ENCODE measurements around the gene PMF1. TPM values are rescaled to one million over a fixed set of nuclear protein-coding genes. Genes with fewer than 3 reads are reported as not detected.
A peak's percentile ranks its signal among the peaks of the same experiment; 100 is the strongest.

Gene PMF1
- total and polyA plus RNA-seq, 2 of the 13 experiments (the other 11 are each of a cell fraction or from before 2014, with no cell fraction given), result 72.5 to 89.0 TPM

- TF ChIP-seq MTERF4 (CRISPR knock-in tag; IDR thresholded peaks at IDR 0.05) (no peak), PHF5A (CRISPR knock-in tag; IDR thresholded peaks at IDR 0.05; ENCODE audit: low read depth, unreplicated experiment) (peak; percentile 4), MYNN (CRISPR knock-in tag; IDR thresholded peaks at IDR 0.05; ENCODE audit: low read depth) (no peak), ZMAT5 (CRISPR knock-in tag; IDR thresholded peaks at IDR 0.05; ENCODE audit: borderline replicate concordance, low read depth) (no peak), REPIN1 (CRISPR knock-in tag; IDR thresholded peaks at IDR 0.05; ENCODE audit: borderline replicate concordance, low read depth) (no peak), ZNF557 (CRISPR knock-in tag; IDR thresholded peaks at IDR 0.05) (no peak), ZNF225 (CRISPR knock-in tag; IDR thresholded peaks at IDR 0.05) (peak; percentile 28; the same call in 1 of the 2 replicates), MXD1 (CRISPR knock-in tag; IDR thresholded peaks at IDR 0.05) (no peak), KAT8 (CRISPR knock-in tag; IDR thresholded peaks at IDR 0.05) (no peak), ZNF772 (CRISPR knock-in tag; IDR thresholded peaks at IDR 0.05) (no peak), HDAC6 (IDR thresholded peaks at IDR 0.05; ENCODE audit: low read depth, low read length) (no peak), ZNF777 (CRISPR knock-in tag; IDR thresholded peaks at IDR 0.05) (no peak)
Observed at GRCh38 chr1:156194300-156194652, 18.5 kb upstream of the PMF1 start (continued).

- intact Hi-C loops (cut with micrococcal nuclease; ENCODE audit: unreplicated experiment) (no loop called here), in situ Hi-C loops (cut with HindIII; ENCODE audit: extremely low pct_ligation_motif_present, low pct_unique_long_range_greater_than_20kb) (no loop called here)
- H3K4me3 ChIP-seq (replicated peaks in 1 of 3; ENCODE audit: insufficient read depth in 1 of 3, low read depth in 2 of 3, low read length in 3 of 3), result no peak overlapping the region
- CTCF ChIA-PET (ENCODE audit: low intra/inter-chr PET ratio, low total read pairs), result no interaction called here
- H2AFZ ChIP-seq (ENCODE audit: low read length), result no peak overlapping the region
- 88% methylated on average over 4 of the region's 4 CpGs for WGBS (ENCODE audit: low lambda C conversion rate)
- H3K4me1 ChIP-seq (ENCODE audit: insufficient read depth, low read length), result peaks cover 72% of the 10 kb centered on the region
- TF ChIP-seq KLF12 (CRISPR knock-in tag; IDR thresholded peaks at IDR 0.05; ENCODE audit: borderline replicate concordance) (no peak), PRDM15 (CRISPR knock-in tag; IDR thresholded peaks at IDR 0.05) (peak; percentile 87), ETS1 (CRISPR knock-in tag; IDR thresholded peaks at IDR 0.05) (no peak)
- no peaks in the 10 kb centered on the region; a peak in 1 of 5 replicates for H3K27me3 ChIP-seq (ENCODE audit: control insufficient read depth in 1 of 2, insufficient read depth in 2 of 2, low read length in 2 of 2)
- FAIRE-seq (no peak), ATAC-seq (no peak), DNase-seq (ENCODE audit: low spot score) (no peak)
- H4K20me1 ChIP-seq (ENCODE audit: insufficient read depth, low read length), result no peaks in the 10 kb centered on the region
- H3K79me2 ChIP-seq (ENCODE audit: insufficient read depth, low read length), result peaks cover 36% of the 10 kb centered on the region
- H3K9me3 ChIP-seq (ENCODE audit: low read length), result no peaks in the 10 kb centered on the region
- no TSS peak for BruUV-seq (replicated peaks)
- no peak overlapping the region for H3K4me2 ChIP-seq (ENCODE audit: low read depth, low read length)
- no peak overlapping the region for H3K27ac ChIP-seq (ENCODE audit: extremely low read length, insufficient read depth, low read length)
- H3K9ac ChIP-seq (ENCODE audit: insufficient read depth, low read depth, low read length), result no peak overlapping the region
- H3K36me3 ChIP-seq (replicated peaks in 1 of 2; ENCODE audit: control insufficient read depth in 1 of 2, insufficient read depth in 2 of 2, low read length in 2 of 2), result peaks cover 11 to 18% of the 10 kb centered on the region in 2 experiments
- POLR2A ChIA-PET, result interaction anchor here (2.5 kb wide), 1 partner anchor 17 kb away, joined by 32 read pairs; the partner anchor contains the start of gene PMF1
Observed at GRCh38 chr1:156195853-156196252, 17.0 kb upstream of the PMF1 start.

Measured in HepG2 (cell line).